Activated T-cell treated with anti-CD3 and anti-CD28 coated beads, Interleukin-2, amount 50 U/mL, for 1 hour (primary cell): ENCODE data around the gene KRT77.

Experiments used
- DNase-seq: peaks from one replicate; pipeline ENCODE4 v3.0.0-alpha.2; 2020

KRT77 gene

GRCh38 chr12:52650520-52651081 lies 52.7 kb downstream of the KRT77 start:
- DNase-seq, result no peak

DNA sequence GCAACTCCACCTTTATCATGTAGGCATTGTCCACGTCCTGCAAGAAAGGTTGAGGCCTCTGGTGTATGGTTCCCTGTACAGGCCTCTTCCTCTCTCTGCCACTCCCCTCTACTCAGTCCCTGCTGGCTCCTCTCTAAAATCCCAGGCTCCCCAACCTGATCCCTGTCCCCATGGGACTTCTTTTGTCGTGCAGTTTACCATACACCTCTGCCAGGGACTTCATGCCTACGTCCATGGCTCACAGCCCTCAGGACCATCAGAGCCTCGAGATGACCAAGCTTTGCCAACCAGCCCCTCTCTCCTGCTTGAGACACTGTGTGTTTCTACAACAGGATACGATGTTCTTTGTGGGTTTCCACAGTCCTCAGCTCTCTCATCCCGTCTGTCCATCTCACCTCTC lies 54.3 kb downstream of the KRT77 start:
- no peak for DNase-seq

DNA sequence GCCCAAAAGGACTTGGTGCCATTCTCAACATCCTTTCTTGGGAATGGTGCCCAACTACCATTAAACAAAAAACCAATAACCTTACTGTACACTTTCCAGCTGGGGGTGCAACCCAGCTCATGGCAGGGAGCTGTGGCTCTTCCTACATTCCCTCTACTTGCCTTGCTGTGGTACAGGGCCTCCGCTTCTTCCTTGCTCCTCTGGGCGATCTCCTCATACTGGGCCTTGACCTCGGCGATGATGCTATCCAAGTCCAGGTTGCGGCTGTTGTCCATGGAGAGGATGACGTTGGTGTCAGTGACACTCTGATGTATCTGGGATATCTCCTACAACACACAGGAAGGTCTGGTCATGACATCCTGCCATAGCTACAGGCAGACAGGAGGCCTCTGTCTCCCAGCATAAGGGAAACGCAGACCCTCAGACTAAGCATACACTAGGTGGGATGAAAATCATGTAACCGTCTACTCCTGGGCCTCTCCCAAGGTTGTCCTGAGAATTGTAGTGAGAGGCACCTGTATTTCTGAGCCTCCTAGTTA lies 55.2 kb downstream of the KRT77 start:
- no peak for DNase-seq

- DNase-seq, result no peak
Observed at GRCh38 chr12:52647601-52648000, 55.7 kb downstream of the KRT77 start.

DNA sequence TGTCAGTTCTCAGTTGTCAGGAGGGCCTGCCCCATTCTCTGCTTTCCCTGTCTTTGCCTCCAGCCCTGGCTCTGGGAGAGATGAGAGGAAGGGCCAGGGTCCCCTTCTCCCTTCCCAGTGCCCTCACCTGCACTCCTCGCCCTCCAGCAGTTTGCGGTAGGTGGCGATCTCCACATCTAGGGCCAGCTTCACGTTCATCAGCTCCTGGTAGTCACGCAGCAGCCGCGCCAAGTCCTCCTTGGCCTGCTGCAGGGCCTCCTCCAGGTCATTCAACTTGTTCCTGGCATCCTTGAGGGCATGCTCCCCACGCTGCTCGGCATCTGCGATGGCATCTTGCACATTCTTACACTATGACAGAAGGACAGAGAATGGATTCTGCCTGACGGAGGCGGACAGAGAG lies 56.7 kb downstream of the KRT77 start:
- no peak for DNase-seq

DNA sequence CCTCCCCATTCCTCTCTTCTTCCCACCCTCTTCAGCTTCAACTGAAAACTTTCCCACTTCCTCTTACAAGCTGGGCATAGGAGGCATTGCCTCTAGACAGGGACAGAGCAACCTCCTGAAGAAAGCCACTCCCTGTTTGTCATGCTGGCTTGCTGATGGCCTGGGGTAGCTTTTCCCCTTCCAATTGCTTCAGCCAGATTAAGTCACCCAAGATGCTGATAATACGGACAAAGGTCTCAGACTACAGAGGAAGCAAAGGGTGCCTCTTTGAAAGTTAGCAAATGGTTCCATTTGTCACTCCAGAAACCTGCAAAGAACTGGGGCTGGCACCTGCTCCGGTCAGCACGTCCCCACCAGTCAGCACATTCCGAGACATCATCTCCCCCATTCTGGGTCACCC lies 57.3 kb downstream of the KRT77 start:
- DNase-seq, result no peak

DNA sequence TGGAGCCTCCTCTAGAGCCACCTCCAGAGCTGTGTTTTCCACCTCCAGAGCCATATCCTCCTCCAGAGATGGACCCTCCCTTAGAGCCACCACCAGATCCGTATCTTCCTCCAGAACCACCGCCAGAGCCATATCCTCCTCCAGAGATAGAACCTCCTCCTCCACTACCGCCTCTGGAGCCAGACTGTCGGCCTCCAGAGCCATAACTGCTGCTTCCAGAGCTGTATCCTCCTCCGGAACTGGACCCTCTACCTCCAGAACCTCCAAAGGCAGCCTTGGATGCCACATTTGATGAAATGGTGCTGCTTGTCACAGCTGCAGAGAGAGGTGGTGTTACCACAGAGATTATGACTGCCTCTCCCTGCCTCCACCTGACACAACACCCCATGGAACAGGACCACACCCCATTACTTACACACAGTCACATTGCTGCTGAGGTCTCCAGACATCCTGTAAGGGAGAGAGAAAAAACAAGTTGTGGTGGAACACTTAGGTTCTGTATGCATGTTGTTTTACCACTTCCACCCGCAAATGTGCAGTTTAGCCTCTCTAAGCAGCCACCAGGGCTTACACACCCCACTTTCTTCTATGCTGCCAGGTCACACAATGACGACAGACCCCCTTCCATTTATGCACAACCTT lies 58.1 kb downstream of the KRT77 start:
- peak; percentile 44 for DNase-seq

DNA sequence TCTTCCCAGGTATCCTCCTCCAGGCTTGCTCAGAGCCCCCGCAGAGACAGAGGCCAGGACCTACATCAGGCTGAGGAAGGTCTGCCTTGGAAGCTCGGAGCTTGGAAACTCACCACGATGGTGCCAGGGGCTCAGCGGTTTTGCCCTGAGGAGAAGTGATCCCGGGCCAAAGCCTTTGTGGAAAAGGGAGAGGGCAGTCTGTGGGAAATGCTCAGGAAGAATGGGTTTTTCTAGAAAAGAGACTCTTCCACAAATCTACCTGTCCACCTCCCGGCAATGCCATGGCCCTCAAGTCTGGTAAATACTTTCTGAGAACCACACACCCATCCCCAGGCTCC lies 59.3 kb downstream of the KRT77 start:
- DNase-seq, result no peak

GRCh38 chr12:52643233-52644077 lies 59.9 kb downstream of the KRT77 start:
- DNase-seq, result no peak

- no peak for DNase-seq
Observed at GRCh38 chr12:52641468-52641867, 61.9 kb downstream of the KRT77 start.
